ENCODE results near the gene KLHL2.

DNA sequence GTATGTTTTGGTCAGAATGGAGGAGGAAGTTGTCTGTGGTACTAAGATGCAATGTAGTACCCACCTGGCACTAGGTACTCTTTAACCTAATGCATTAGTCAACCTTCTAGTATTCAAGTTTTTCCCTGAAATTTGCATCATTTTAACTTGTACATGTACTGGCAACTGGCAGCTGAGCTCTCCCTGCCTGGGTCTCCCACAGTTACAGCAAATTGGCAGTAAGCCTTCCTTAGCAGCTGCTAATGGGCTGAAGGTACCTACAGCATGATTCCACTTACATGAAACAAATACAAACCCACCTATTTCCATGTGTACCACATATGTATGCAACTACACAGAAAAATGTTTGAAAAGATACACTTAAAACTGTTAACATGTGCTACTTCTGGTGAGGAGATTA is 8.1 kb upstream of the KLHL2 start:
- TF ChIP-seq, protein P1, sequence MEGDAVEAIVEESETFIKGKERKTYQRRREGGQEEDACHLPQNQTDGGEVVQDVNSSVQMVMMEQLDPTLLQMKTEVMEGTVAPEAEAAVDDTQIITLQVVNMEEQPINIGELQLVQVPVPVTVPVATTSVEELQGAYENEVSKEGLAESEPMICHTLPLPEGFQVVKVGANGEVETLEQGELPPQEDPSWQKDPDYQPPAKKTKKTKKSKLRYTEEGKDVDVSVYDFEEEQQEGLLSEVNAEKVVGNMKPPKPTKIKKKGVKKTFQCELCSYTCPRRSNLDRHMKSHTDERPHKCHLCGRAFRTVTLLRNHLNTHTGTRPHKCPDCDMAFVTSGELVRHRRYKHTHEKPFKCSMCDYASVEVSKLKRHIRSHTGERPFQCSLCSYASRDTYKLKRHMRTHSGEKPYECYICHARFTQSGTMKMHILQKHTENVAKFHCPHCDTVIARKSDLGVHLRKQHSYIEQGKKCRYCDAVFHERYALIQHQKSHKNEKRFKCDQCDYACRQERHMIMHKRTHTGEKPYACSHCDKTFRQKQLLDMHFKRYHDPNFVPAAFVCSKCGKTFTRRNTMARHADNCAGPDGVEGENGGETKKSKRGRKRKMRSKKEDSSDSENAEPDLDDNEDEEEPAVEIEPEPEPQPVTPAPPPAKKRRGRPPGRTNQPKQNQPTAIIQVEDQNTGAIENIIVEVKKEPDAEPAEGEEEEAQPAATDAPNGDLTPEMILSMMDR (IDR thresholded peaks at IDR 0.05): no peak
- TF ChIP-seq POLR2A (IDR thresholded peaks at IDR 0.05) (no peak), POLR2AphosphoS5 (IDR thresholded peaks at IDR 0.05) (no peak)
